GOT3 (cell line): Measurements from ENCODE around the gene BUD23.
"Not testable (repeated sequence)": the region's sequence is repeated elsewhere in the genome, so short reads cannot be mapped to it uniquely, and the experiment has no call there.

ENCODE experiments used
- DNase-seq: peaks from one replicate; lab custom pipeline; 2025; ENCODE audit warnings: mixed read lengths; lab: John Stamatoyannopoulos, UW

The BUD23 gene

DNA sequence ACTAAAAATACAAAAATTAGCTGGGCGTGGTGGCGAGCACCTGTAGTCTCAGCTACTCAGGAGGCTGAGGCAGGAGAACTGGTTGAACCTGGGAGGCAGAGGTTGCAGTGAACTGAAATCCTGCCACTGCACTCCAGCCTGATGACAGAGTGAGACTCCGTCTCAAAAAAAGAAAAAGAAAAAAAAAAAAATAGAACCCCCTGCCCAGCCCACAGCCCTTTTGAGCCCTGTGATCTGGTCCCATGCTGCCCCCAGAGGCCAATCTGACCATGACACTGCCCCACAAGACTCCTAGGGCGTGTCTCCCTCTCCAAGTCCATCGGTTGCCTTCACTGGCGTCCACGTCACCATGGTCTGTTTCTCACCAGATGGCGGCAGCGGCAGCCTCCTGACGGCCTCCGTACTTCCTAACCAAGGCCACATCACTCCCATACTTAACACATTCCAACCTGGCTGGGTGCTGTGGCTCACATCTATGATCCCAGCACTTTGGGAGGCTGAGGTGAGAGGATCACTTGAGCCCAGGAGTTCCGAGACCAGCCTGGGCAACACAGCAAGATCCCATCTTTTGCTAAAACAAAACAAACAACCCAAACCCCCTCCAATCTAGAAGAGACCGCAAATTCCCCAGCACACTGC is 18.1 kb downstream of the BUD23 start:
- no peak for DNase-seq

DNA sequence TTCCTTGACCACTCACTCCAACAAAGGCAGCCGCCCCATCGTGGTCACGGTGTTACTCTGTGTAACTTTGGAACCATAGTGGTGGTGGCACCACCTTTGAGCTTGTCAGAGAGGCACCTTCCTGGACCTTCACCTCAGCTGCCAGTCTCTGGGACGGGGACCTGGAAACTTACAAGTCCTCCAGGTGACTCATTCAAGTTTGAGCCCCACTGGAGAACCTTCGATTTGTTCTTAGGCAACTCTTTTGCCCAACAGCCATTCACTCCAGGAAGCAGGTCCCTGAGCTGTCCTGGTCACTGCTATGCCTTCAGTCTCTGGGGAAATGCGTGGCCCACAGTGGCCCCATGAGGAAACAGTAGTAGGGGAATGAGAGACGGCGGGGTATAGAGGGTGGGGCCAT is 18.8 kb downstream of the BUD23 start:
- no peak for DNase-seq

DNA sequence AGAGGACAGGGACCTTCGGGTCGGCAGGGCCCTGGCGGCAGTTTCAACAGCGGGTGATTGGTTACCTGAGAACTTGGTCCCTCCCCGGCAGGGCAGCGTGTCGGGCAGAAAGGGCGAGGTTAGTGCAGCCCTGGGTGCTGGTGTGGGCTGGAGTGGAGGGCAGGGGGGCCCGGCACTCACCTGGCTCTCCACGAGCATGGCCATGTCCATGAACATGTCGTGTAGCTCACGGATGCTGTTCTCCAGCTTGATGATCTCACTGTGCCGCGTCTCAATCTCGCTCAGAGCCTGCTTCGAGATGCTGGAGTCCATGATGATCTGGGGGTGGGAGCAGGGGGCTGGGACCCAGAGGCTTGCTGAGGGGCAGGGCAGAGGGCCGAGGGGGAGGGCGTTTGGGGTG is 19.3 kb downstream of the BUD23 start:
- DNase-seq, result no peak

DNA sequence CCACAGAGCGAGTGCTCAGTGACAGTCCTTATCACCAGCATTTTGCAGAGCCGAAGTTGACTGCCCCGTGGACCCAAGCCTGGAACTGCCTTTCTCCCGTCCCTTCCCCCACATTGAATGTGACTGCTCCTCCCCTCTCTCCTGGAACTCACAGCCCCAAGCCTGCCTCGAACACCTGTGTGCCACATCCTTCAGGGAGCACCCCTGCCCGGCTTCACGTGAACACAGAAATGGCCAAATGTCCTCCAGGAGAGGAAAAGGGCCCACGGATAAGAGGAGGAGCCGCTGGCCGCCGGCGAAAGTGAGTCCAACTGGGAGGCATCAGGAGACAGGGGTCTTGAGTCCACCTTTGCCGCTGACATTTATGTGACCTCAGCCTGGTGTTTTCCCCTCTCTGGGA is 19.8 kb downstream of the BUD23 start:
- no peak for DNase-seq

DNA sequence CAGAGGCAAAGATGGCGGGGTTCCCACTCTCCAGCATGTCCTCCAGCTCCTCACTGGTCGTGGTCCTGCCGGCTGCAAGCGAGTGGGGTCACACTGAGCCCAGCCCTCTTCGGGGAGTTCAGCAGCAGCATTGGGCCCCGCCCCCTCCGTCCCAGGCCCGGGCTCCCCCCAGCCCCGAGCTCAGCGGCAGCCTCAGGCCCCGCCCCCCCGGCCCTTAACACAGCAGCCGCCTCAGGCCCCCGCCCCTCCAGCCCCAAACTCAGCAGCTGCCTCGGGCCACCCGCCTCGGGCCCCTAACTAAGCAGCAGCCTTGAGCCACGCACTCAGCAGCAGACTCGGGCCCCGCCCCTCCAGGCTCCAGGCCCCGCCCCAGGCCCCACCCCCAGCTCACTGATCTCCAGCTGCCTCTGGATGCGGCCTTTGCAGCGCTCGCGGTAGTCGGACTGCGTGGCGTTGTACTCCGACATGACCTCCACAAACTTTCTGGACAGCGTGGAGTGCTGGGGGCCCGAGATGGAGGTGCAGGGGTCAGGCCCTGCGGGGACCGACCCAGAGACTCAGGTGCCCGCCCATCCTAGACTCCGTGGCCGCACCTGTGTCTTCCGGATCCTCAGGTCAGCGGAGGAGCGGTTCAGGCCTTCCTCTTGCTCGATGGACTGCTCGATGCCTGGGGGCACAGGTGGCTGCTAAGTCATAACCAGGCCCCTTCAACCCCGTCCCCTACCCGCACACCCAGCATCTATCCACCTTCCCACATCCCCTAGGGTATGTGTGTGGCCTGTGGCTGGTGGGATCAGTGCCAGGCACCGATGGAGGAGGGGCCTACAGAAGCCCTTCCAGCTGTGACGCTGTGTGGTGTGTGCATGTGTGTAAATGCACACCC is 20.6 kb downstream of the BUD23 start:
- DNase-seq, result no peak

DNA sequence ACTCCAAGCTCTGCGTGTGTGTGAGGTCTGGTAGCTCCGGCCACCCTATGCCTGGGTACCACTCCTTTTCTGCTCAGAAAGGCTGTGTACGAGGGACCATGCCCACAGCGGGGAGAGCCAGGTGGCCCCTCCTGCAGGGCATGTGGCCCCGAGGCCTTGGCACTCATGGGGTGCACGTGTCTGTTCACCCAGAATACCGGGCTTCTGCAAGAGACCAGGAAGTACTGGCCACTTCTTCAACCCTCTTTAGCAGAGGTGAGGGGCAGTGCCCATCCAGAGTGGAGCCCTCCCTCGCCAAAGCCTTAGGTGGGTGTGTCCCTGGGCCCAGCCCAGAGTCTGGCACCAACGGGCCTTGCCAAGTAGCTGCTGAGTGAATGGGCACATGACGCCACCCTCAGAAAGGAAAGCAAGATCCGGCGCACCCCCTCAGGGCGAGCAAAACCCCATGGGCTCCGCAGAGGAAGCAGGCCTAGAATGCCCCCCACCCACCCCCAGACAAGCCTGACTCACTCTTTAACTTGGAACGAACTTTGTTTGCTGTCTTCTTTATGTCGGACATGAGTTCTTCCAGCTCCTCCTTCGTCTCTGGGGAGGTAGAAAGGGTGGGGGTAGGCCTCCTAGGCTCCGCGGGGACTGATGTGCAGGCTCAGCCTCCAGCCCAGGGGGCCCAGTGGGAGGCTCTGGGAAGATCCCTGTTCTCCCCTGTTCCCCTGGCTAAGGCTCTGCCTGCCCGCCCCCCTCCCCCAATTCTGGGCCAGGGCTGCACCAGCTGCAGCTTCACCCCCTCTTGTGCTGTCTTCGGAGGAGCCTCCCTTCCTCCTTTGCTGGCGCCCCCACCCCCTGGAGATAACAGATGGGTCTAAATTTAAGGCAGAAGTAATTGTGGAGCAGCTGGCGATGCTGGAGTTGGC is 21.5 kb downstream of the BUD23 start:
- DNase-seq, result no peak

DNA sequence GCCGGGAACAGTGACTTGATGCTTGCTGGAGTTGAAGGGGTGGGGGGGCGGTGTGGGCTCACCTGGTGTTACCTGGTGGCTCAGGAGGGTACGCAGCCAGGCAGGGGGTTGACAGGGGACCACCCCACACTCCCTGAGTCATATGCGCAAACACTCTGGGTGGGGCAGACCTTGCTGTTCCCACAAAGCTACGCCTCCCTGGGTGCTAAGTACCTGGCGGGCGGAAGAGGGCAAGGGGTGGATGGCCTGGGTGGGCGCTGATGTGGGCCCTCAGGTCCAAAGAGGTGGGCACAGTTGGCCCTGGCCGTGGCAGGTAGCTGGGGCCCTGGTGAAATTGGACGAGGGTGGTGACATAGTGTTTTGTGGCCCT is 22.1 kb downstream of the BUD23 start:
- DNase-seq, result no peak

DNA sequence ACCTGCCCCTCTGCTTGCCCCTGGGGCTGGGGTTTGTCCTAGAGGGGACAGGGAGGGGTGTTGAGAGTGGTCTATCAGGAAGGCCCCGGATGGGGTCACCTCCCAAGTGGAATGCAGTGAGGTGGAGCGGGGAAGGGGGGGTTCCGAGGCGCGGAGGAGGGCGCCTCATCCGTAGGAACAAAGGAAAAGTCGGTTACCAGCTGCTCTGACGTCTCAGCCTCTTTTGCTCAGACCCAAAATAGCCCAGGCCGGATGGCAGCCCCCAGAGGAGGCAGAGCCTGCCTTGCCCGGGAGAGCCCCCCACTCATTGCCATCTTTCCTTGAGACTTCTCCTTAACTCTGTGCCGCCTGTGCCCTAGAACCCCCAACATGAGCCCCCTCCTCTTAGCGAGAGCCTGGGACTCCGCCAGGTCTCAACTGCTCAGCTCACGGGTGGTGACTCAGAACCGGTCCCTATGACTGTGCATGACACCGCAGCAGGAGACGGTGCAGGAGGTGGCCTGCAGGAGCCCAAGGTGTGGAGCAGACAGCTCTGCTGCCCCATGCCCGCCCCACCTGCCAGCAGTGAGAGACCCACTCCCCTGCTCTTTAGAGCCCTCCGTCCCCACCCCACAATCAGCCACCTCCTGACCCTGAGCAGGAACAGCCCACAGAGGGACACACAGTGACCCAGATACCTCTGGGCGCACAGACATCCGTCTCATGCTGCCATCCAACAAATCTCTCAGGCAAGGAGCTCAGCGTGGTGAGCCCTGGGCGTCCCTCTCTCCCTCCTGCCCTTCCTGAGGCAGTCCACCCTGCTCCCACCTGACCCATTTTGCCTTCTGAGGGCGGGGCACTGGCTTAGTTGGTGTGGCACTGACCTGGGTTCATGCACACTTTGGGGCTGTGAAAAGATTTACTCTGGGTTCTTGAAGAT is 23.0 kb downstream of the BUD23 start:
- DNase-seq, result no peak

DNA sequence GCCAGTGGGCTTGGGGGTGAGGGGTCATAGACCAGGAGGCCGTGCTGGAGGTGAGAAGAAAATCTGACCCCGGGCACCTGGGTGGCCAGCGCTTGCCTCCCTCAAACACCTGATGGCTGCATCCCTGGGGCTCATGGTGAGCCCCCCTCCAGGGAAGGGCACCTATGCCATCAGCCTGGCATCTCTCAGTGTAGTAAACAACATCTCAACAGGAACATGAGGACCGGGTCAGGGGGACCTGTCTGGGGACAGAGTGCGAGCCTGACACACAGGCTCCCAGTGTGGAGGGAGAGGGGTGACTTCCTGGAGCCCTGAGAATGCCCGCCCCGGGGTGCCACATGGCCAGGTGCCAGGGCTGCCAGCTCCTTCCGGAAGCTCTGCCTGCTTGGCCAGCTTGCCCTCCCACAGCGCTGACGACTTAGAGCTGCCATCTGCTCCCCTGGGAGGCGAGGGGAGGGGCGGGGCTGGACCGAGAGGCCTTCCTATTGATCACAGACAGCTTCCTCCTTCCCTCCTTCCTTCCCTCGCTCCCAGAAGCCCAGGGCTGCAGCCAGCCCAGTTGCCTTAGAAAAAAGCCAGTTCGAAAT is 23.7 kb downstream of the BUD23 start:
- DNase-seq, result no peak

DNA sequence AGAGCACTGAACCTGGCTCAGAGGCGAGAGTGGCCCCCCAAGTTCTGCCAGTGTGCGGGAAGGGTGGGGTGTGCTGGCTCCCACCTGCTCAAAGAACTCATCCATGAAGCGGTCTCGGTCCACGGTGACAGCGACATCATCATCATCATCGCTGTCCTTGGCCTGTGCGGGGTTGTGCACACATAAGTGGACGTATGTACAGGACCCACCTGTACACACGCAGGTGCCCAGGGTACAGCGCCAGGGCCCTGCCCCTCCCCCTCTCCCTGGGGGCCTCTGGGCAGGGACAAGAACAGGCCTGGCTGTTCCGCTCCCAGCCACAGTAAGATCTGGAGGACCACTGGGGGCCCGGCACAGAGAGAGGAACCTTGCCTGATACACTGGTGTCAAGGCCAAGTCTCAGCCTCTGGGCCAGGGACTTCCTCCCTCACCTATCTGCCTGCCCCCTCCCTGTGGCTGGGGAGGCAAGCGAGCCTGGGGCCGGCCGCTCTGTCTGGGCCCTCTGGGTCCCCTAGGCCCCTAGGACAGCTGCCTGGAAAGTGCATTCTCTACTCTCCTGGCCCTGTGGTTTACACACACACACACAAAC is 25.7 kb downstream of the BUD23 start:
- DNase-seq, result no peak

DNA sequence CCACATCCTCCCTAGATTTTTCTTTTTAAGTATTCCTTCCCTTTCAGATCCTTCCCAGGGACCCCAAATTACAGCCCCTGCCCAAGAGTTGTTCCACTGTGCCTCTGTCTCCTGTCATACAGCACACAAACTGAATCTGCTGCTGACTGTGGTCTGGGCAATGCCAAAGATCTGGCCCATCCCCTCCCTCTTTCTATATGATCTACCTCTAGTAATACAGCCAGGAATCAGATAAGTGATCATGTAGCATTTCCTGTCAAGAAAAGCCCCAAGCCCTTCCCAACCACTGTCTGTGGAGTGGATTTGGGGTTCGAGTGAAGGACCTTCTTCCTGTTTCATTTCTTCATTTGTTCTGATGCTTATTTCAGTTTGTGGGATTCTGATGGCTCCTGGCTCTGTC is 29.4 kb downstream of the BUD23 start:
- DNase-seq, result no peak

DNA sequence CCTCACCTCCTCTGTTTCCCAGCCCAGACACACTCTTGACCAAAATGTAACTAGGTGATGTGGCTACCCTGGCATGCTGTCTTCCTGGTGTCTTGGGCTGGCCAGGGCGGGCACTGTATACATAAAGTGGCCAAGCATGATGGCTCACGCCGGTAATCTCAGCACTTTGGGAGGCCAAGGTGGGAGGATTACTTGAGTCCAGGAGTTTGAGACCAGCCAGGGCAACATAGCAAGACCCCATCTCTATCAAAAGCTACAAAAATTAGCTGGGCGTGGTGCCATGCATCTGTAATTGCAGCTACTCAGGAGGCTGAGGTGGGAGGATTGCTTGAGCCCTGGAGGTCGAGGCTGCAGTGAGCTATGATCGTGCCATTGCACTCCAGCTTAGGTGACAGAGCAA is 29.9 kb downstream of the BUD23 start:
- not testable (repeated sequence) for DNase-seq

DNA sequence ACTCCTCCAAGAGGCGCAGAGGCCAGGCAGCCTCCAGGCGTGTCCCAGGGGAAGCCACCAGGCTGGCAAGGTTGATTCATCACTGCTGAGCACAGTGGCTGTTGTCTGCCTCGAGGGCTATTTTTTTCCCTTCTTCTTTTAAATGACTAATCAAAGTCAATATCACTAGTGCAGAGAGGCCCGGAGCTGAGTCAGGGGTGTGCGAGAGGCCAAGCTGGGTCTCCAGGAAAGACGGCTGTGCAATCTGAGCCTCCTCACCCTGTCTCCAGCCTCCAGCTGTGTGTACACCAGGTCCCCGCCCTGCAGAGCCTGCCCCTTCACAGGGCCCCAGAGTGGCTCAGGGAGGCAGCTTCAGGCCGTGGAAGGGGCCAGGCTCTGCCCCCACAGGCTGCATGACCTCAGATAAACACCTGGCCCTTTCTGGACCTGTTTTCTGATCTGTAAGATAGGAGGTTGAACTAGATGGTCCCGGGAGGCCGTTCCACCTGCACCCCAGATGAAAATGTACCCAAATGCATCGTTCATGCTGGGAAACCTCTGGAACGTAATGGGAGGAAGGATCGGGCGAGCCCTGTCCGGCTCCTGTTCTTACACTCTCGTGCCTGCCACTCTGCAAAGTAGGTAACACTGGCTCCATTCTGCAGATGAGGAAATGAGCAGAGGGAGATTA is 32.4 kb downstream of the BUD23 start:
- DNase-seq, result peak; percentile 80

DNA sequence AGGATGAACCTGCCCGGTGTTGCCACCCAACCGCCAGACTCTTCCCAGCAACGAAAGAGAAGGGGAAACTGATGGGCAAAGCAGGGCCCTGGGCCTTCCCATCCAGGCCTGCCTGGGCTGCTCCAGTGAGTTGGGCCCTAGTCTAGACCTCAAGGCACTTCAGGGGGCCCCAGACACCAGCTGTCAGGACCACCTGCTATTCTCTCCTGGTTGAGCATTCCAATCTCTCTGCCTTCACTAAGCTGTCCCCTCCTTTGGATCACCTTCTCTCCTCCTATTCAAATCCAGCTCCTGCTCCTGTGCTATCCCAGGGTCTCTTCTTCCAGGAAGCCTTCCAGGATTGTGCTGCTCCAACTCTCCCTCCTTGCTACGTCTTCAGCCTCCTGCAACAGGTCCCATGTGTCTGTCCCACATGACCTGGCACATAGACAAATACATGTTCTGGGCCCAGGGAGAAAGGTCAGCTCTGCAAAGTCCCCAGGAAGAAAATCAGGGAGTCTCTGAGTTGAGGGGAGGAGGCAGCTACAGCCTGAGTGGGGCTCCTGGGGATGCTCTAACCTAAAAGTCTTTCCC is 33.0 kb downstream of the BUD23 start:
- DNase-seq, result no peak

DNA sequence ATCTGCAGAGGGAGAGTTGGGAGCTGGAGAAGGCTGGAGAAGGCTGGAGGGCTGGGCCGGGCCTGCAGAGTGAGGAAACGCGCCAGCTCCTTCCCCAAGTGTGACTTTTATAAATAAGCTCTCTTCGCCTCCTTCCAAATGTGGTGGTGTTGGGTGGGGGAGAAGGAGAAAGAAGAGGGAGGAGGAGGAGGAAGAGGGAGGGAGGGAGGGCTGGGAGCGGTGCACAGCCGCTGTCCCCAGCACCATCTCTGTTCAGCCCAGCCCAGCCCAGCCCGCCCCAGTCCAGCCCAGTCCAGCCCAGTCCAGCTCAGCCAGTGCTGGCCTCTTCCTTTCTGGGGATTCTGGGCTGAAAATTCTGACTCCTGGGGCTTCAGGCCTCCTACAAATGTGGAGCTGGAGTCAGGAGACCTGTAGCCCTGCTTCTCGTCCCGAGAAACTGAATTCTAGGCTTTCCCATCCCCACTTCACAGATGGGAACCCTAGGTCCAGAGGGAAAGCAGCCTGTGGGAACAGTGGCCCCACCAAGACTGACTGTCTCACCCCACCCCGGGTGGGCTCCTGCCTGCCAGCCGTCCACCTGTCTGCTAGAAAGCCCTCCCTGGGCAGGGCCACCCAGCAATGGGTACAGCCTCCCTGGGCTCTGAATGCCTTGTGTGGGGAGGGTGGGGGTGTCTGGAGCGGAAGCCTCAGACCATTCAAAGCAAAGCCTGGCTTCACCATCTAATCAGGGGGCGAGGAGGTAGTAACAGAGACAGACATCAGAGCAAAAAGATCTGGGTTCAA is 33.8 kb downstream of the BUD23 start:
- DNase-seq, result no peak

DNA sequence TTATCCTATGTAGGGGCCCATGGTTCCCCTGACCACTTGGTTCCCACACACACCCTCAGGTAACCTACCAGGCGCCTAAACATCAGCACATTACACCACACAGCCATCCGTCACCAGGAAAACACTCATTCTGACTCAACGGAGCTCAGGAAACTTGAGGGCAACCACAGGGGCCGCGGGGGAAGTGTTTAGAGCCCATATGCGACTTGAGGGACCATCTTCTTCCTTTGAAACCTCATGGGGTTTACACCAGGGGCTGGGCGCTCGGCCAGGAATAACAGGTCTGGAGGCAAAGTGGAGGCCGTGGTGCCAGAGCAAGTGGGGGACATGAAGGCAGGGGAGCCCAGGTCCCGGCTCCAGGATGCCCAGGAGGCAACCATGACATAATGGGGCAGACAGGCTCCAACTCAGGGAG is 34.6 kb downstream of the BUD23 start:
- DNase-seq, result peak; percentile 58

DNA sequence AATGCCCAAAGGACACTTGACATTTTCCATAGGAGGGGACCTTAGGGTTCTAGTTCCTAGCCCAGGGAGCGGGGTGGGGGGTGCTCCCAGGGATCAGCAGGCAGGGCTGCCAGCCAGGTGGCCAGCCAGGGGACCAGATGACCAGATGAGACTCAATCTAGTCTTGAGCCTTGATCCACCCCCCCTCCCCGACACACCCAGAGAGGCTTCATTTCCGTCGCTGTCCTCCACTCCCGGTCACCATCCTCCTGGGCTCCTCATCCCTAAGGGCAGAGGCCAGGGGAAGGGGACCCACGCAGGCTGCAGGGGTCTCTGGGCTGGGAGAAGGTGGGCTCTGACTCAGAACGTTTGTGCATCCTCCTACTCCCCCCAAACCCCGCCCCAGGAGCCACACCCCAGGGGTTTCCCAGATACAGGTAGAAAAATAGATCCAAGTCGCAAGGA is 35.1 kb downstream of the BUD23 start:
- no peak for DNase-seq

DNA sequence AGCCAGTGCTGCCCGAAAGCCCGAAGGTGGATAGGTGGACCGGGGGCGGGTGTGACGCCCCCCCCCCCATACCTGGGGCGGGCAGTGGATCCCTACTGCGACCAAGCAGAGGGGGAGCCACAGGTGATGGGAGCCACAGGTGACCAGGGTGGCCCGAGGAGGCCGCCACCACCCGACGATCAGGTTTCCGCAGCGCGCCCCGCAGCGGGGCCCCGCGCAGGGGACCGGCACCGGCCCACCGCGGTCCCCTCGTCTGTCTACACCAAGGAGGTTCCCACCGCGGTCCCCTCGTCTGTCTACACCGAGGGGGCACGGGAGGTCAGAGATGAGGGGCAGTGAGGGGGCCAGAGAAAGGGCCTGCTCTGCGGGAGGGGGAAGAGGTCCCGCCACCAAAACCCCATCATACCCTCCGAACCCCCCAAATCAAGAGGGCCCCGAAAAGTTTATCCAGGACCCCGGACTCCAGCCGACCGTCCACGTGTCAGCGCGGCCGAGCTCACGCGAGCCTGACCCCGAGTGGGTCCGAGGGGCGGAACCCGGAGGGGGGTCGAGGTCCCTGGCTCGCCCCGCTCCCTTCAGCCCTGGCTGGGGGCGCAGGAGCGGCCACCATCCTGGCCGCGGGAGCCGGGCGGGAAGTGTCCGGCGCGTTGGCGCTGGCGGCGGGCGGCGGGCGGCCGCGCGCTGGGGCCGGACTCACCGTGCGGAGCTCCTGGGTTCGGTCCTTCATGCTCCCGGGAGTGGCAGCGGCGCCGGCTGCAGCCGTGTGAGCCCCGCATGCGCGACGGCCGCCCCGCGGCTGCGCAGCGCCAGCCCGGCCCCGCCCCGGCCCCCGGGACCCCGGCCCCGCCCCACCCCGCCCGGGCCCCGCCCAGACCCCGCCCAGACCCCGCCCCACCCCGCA is 35.8 kb downstream of the BUD23 start, which contains the start of gene STX1A:
Gene STX1A (minus strand): TSS at position 765 of the 901 bp plus-strand sequence. CDS start 38 bp downstream, at position 727.
- DNase-seq, result peak; percentile 43
